ENCODE results near the gene HK1.
A peak's percentile ranks its signal among the peaks of the same experiment; 100 is the strongest.

HK1 gene

GRCh38 chr10:69349542-69349888, 71.2 kb downstream of the HK1 start:
- DNase-seq (no peak), ATAC-seq (no peak)

- DNase-seq (no peak), ATAC-seq (no peak)
Observed at GRCh38 chr10:69351589-69351988, 73.3 kb downstream of the HK1 start.

GRCh38 chr10:69352569-69353264, 74.4 kb downstream of the HK1 start:
- ATAC-seq (no peak), DNase-seq (no peak)

GRCh38 chr10:69353977-69354635, 75.8 kb downstream of the HK1 start:
- ATAC-seq (peak; percentile 46), DNase-seq (no peak)

GRCh38 chr10:69356187-69356586, 77.9 kb downstream of the HK1 start:
- ATAC-seq (no peak), DNase-seq (no peak)

- DNase-seq = no peak
- ATAC-seq = no peak
Observed at GRCh38 chr10:69358148-69358795, 80.0 kb downstream of the HK1 start.

- DNase-seq = no peak
- ATAC-seq = peak; percentile 47
Observed at GRCh38 chr10:69359148-69359547, 80.9 kb downstream of the HK1 start.

- no peak for DNase-seq
- ATAC-seq = peak; percentile 35
Observed at GRCh38 chr10:69359594-69359993, 81.3 kb downstream of the HK1 start.

- DNase-seq (no peak), ATAC-seq (no peak)
Observed at GRCh38 chr10:69360485-69361302, 82.4 kb downstream of the HK1 start.

GRCh38 chr10:69361303-69361614, 83.0 kb downstream of the HK1 start:
- DNase-seq (no peak), ATAC-seq (no peak)

GRCh38 chr10:69362471-69362954, 84.2 kb downstream of the HK1 start:
- no peak for ATAC-seq
- no peak for DNase-seq

- DNase-seq (no peak), ATAC-seq (no peak)
Observed at GRCh38 chr10:69363666-69364065, 85.4 kb downstream of the HK1 start.

- no peak for ATAC-seq
- no peak for DNase-seq
Observed at GRCh38 chr10:69364232-69364940, 86.1 kb downstream of the HK1 start.

- DNase-seq (no peak), ATAC-seq (no peak)
Observed at GRCh38 chr10:69366738-69367137, 88.4 kb downstream of the HK1 start.

GRCh38 chr10:69367469-69367868, 89.2 kb downstream of the HK1 start:
- DNase-seq = no peak
- no peak for ATAC-seq

- ATAC-seq = no peak
- DNase-seq = no peak
Observed at GRCh38 chr10:69372126-69372980, 94.1 kb downstream of the HK1 start.

GRCh38 chr10:69374242-69374641, 95.9 kb downstream of the HK1 start:
- ATAC-seq (no peak), DNase-seq (no peak)

- DNase-seq (no peak), ATAC-seq (no peak)
Observed at GRCh38 chr10:69374931-69375306, 96.6 kb downstream of the HK1 start.

- ATAC-seq (peak; percentile 50), DNase-seq (no peak)
Observed at GRCh38 chr10:69375307-69376151, 97.2 kb downstream of the HK1 start.

- ATAC-seq (no peak), DNase-seq (no peak)
Observed at GRCh38 chr10:69376662-69377061, 98.4 kb downstream of the HK1 start.

Measured in stimulated activated naive CD8-positive, alpha-beta T cell treated with anti-CD3 and anti-CD28 coated beads, Interleukin-15, Interleukin-2, amounts not matched to agents 100 U/mL and 50 U/mL, for 24 hours (primary cell).